Right lobe of liver (tissue), 6 donors: Measurements from ENCODE around the gene RPL6. TPM values are rescaled to one million over a fixed set of nuclear protein-coding genes. Genes with fewer than 3 reads are reported as not detected.
A peak's percentile ranks its signal among the peaks of the same experiment; 100 is the strongest.
"Not testable (repeated sequence)": the region's sequence is repeated elsewhere in the genome, so short reads cannot be mapped to it uniquely, and the experiment has no call there.

Experiments used
- ATAC-seq, 4 donors: fragments of 200-7000 bp; cut with Tn5 transposase; one replicate each; pipeline ENCODE4 v1.9.1; 2020; ENCODE audit warnings: mild to moderate bottlenecking in 4 of 4, moderate library complexity in 4 of 4
- DNase-seq, 3 donors: peaks; one replicate each; pipeline ENCODE4 v3.0.0-alpha.2; 2020
- H3K27ac ChIP-seq, 3 donors: fragments of 200-600 bp; one replicate each; pipeline ENCODE4 v1.8.0; 2022
- H3K27me3 ChIP-seq, 2 donors: fragments of 200-600 bp; one replicate each; pipeline ENCODE4 v1.8.0; 2022
- H3K36me3 ChIP-seq, 4 donors: fragments of 200-600 bp; sonication (generic) in 1 of 4; one replicate each; pipeline versions ENCODE4 v1.5.1 to v1.8.0; 2017 to 2022; ENCODE audit warnings: control low read depth in 1 of 4
- H3K4me1 ChIP-seq, 4 donors: fragments of 200-600 bp; sonication (generic) in 1 of 4; one replicate each; pipeline versions ENCODE4 v1.5.1 to v1.8.0; 2017 to 2022; ENCODE audit warnings: control low read depth in 1 of 4
- H3K4me3 ChIP-seq, 3 donors: fragments of 200-600 bp; one replicate each; pipeline ENCODE4 v1.8.0; 2022
- H3K9me3 ChIP-seq, 4 donors: fragments of 200-600 bp; sonication (generic) in 1 of 4; one replicate each; pipeline versions ENCODE4 v1.5.1 to v1.8.0; 2017 to 2022; ENCODE audit warnings: control low read depth in 1 of 4
- CTCF ChIP-seq, 4 donors: fragments of 200-600 bp in 3 of 4; fragments of 450-650 bp in 1 of 4; IDR thresholded peaks; one replicate each; pipeline versions ENCODE4 v1.5.1 to v1.8.0; 2016 to 2022; ENCODE audit warnings: antibody characterized with exemption in 4 of 4, mild to moderate bottlenecking in 2 of 4
- POLR2A ChIP-seq: fragments of 450-650 bp; IDR thresholded peaks from one replicate; pipeline ENCODE4 v1.6.1; 2017; ENCODE audit warnings: antibody characterized with exemption, mild to moderate bottlenecking
- WGBS: methylation state at CpG from one replicate; pipeline ENCODE4 v1.1.6; 2018; ENCODE audit warnings: low coverage, low lambda C conversion rate; ENCODE audit not compliant: insufficient coverage; ENCODE audit errors: missing lambda C conversion rate; 5-methylcytosine and 5-hydroxymethylcytosine counted together
- intact Hi-C, 2 donors: fragments of 100-400 bp; cut with DNase I; formaldehyde crosslinking; loops; one replicate each; pipeline versions ENCODE4 v1.11.2 to v1.14.1; 2022
- total RNA-seq, 6 experiments: library from RNA; depleted of rRNA in 2 of 6; stranded (reverse); fragments of >200 nt in 2 of 6; fragmentation: NEBNext Ultra II Directional in 3 of 6; extraction: Animal tissue kit (Norgen Biotek cat#: 25700) in 3 of 6; gene quantifications; one replicate each; pipeline versions ENCODE4 v1.1.0 to v1.2.4, GENCODE V29; 2016 to 2023
- donor health status: DM: no; HTN: yes; CAD: no.
- donor health status: DM: no; HTN: no; CAD: no.
- donor health status: DM: no; HTN: no; CAD: no.
- donor health status: DM: no; HTN: yes; CAD: no.
- donor health status: DM: no; HTN: yes; CAD: no.

RPL6 gene
- total RNA-seq, 6 experiments from 2014 or later: 393 to 887 (median 470) TPM

GRCh38 chr12:112450725-112451124 is 41.3 kb upstream of the RPL6 start:
- no peak for ATAC-seq
- no peaks in the 10 kb centered on the region for H3K27me3 ChIP-seq
- peaks cover 4 to 76% (median 29%) of the 10 kb centered on the region in 4 donors for H3K36me3 ChIP-seq

GRCh38 chr12:112448165-112448564 is 38.8 kb upstream of the RPL6 start:
- WGBS: 94% methylated on average over 2 of the region's 2 CpGs

More at GRCh38 chr12:112450725-112451124, 41.3 kb upstream of the RPL6 start:
- 81% methylated on average over 3 of the region's 4 CpGs for WGBS
- DNase-seq: no peak
- Histone ChIP-seq H3K4me3 (no peak overlapping the region), H3K9me3 (no peaks in the 10 kb centered on the region), H3K27ac (no peak overlapping the region), H3K4me1 (no peaks in the 10 kb centered on the region)
- TF ChIP-seq POLR2A (no peak), CTCF (IDR thresholded peaks at IDR 0.05) (peak in 3 of 4 donors; percentile 8 to 35 (median 21))
- intact Hi-C loops: no loop called here

DNA sequence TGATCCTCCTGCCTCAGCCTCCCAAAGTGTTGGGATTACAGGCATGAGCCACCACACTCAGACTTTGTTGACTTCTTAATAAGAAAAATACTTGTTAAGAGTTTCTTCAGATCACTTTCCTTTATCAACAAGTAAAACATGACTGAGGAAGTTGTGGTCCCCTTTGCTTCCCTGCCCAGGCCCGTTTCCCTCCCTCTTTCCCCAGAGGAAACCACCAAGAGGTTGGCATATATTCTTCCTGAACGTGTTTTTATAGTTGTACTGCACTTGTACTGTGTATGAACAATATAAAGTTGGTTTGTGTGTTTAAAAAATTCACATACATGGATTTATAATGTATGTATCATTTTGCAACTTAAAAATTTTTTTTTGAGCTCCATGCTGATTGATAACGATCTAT is 37.7 kb upstream of the RPL6 start:
- Histone ChIP-seq H3K4me3 (no peak overlapping the region), H3K4me1 (no peaks in the 10 kb centered on the region), H3K27me3 (no peaks in the 10 kb centered on the region), H3K9me3 (no peaks in the 10 kb centered on the region), H3K27ac (no peak overlapping the region), H3K36me3 (peaks cover 3 to 50% (median 17%) of the 10 kb centered on the region in 4 donors)
- DNase-seq: no peak
- 80% methylated on average over 3 of the region's 3 CpGs for WGBS
- no peak for ATAC-seq
- TF ChIP-seq POLR2A (no peak), CTCF (IDR thresholded peaks at IDR 0.05) (no peak)
- intact Hi-C loops: no loop called here

More at GRCh38 chr12:112448165-112448564, 38.8 kb upstream of the RPL6 start:
- H3K27ac ChIP-seq, intact Hi-C loops, H3K4me3 ChIP-seq, ATAC-seq, H3K9me3 ChIP-seq, H3K4me1 ChIP-seq, H3K27me3 ChIP-seq, DNase-seq: not testable (repeated sequence)
- H3K36me3 ChIP-seq: peaks cover 3 to 56% (median 17%) of the 10 kb centered on the region in 4 donors

DNA sequence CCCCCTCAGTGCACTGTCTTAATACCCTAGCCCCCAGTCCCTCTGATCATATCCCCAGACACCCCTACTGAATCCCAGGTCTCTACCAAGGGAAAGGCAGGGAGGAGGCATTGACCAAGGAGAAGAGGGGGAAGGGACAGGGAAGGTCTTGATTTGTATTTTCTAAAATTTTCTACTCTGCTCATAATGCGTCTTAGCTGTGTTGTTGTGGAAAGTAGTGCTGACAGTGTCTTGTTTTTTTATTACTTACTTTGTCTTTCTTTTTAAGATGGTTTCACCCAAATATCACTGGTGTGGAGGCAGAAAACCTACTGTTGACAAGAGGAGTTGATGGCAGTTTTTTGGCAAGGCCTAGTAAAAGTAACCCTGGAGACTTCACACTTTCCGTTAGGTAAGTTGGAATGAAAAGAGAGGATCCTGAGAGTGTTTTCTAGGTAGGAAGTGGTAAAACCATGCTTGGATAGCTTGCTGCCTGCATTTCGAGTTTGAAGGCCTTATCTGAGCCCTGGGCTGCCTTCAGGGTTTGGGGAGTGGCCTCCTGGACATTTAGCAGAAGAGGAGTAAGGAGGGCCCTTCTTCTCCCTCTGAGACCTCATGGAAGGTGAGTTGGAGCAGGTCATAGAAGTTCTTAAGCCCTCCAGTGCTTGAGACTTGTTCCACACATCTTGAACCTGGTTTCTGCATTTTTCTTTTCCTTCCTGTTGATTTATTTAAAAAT is 36.8 kb upstream of the RPL6 start:
- TF ChIP-seq CTCF (IDR thresholded peaks at IDR 0.05): no peak
- TF ChIP-seq POLR2A: no peak
- no peak for DNase-seq
- Histone ChIP-seq H3K27ac (no peak overlapping the region), H3K9me3 (no peaks in the 10 kb centered on the region), H3K36me3 (peaks cover 3 to 46% (median 13%) of the 10 kb centered on the region in 4 donors), H3K27me3 (no peaks in the 10 kb centered on the region), H3K4me3 (no peak overlapping the region), H3K4me1 (no peaks in the 10 kb centered on the region)
- no peak for ATAC-seq
- whole genome bisulfite sequencing: 67% methylated on average over 3 of the region's 3 CpGs
- intact Hi-C loops: no loop called here

GRCh38 chr12:112443916-112444315 is 34.5 kb upstream of the RPL6 start:
- Histone ChIP-seq H3K4me1 (no peaks in the 10 kb centered on the region), H3K36me3 (peaks cover 0 to 26% (median 8%) of the 10 kb centered on the region in 4 donors), H3K27me3 (no peaks in the 10 kb centered on the region), H3K27ac (no peak overlapping the region), H3K4me3 (no peak overlapping the region), H3K9me3 (no peaks in the 10 kb centered on the region)
- TF ChIP-seq CTCF (IDR thresholded peaks at IDR 0.05) (no peak), POLR2A (no peak)
- intact Hi-C loops: no loop called here
- DNase-seq (no peak), ATAC-seq (no peak)
- 95% methylated on average over 4 of the region's 4 CpGs for WGBS

DNA sequence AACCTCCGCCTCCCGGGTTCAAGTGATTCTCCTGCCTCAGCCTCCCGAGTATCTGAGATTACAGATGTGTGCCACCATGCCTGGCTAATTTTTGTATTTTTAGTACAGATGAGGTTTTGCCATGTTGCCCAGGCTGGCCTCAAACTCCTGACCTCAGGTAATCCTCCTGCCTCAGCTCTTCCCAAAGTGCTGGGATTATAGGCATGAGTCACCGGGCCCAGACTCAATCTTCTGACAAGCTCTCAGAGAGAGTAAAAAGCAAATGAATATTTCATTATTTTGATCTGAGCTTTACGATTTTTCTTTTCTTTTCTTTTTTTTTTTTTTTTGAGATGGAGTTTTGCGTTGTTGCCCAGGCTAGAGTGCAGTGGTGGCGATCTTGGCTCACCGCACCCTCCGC is 31.2 kb upstream of the RPL6 start:
- ATAC-seq, H3K36me3 ChIP-seq, H3K27ac ChIP-seq, DNase-seq, H3K4me3 ChIP-seq, H3K9me3 ChIP-seq, H3K4me1 ChIP-seq, H3K27me3 ChIP-seq, intact Hi-C loops: not testable (repeated sequence)
- 96% methylated on average over 6 of the region's 9 CpGs for WGBS
